ENCODE results near the gene FOXO1. TPM values are rescaled to one million over a fixed set of nuclear protein-coding genes. Genes with fewer than 3 reads are reported as not detected.

Gene FOXO1
- total RNA-seq = 16.4 and 20.9 TPM in 2 replicates

GRCh38 chr13:40666045-40666932 lies at the start of gene FOXO1:
FOXO1 (minus strand) TSS chr13:40666641; CDS start chr13:40666212, 429 bp downstream.

Other genes starting within 250 kb of the FOXO1 start
- 20.6 and 20.8 TPM in 2 replicates for gene MRPS31, start 104.5 kb upstream of the FOXO1 start, total RNA-seq
- gene SLC25A15, start 123.0 kb upstream of the FOXO1 start, total RNA-seq = 21.2 and 24.8 TPM in 2 replicates

Data from mammary microvascular endothelial cell (primary cell).